ENCODE data around the gene EPB41L5.

- TF ChIP-seq TAF1 (IDR thresholded peaks at IDR 0.05; ENCODE audit: borderline replicate concordance, insufficient read depth, low read length) = no peak
- TF ChIP-seq REST (IDR thresholded peaks at IDR 0.05; ENCODE audit: insufficient read depth in 1 of 2, low read depth in 2 of 2, low read length in 2 of 2) = no peak
These were observed 163.6 kb downstream of the EPB41L5 start for GRCh38 chr2:120176526-120176925.
